GM15510 (cell line): ENCODE data around the gene DCANP1.
A peak's percentile ranks its signal among the peaks of the same experiment; 100 is the strongest.

Experiments used
- POLR2A ChIP-seq: IDR thresholded peaks from 3 replicates; pipeline ENCODE4 v1.6.1; 2011; ENCODE audit warnings: borderline replicate concordance; ENCODE audit not compliant: insufficient read length; ENCODE audit errors: extremely low read depth

Gene DCANP1

DNA sequence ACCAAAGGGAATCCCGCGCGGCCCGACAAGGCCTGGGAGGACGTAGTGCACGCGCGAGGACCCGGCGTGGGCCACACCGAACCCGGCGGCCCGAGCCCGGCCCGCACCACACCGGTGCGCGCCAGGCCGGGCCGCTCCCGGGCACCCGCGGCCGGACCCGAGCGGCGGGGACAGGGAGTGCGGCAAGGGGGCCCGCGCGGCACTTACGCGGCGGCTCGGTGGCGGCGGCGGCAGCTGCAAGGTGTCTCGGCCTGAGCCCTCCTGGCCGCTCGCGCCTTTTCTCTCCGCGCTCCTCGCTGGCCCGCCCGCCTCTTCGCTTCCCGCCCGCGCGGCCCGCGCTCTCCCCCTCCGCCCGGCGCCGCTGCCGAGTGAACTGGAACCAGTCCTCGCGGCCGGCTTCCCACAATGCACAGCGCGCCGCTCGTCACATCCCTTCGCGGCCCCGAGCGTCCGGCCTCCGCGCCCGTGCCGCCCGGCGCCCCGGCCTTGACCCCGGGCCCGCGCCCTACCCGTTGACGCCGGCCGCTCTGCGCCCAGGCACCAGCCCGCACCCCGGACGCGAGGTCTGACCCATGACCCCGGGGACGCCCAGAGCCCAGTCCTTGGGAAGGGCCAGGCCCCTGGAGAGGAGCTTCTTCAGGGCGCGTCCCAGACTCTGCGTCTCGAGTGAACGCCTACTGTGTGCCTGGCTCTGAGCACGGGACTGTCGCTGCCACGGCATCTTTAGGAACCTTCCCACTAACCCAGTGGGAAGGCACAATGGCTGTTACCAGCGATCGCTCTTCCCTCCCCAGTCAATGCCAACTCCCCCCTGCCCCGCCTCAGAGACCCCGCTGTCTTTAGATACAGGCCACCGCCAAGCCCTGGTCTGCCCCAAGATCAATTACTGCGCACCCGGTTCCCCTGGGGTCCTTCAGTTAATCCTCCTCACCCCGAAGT is 48.0 kb downstream of the DCANP1 start, which contains the start of gene MACROH2A1:
Gene MACROH2A1 (minus strand): TSS at position 377 of the 939 bp plus-strand sequence. CDS start 10,138 bp downstream, outside the sequence.
- TF ChIP-seq POLR2A: peak; percentile 92

DNA sequence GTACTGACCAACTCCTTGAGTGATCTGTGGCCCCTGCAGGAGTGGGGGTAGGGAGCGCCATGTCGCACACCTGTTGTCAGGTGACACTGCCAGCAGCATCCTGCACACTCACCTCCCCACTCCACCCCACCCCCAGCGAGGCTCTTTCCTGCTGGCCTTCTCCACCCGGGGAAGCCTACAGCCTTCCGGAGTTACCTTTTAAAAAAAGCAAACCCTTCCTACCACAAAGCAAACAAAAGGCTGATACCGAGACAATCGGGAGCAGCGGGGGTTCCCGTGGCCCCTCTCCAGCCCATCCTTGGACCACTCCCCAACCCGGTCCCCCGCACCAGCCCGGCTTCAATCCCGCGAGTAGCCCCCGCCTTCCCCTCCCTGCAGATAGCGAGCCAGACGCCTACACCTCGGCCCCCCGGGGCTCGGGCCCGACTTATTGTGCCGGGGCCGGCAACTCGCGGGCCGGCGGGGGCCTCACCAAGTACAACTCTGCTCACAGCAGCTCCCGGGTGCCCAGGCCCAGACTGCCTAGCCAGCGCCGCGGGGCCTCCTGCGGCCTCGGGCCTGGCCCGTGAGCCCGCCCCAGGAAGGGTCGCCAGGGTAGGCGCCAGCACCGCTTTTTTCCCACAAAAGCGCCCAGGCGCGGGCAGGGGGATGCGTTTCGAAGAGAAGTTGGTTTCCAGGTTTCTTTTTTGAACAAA is 48.8 kb downstream of the DCANP1 start:
- TF ChIP-seq POLR2A: no peak

DNA sequence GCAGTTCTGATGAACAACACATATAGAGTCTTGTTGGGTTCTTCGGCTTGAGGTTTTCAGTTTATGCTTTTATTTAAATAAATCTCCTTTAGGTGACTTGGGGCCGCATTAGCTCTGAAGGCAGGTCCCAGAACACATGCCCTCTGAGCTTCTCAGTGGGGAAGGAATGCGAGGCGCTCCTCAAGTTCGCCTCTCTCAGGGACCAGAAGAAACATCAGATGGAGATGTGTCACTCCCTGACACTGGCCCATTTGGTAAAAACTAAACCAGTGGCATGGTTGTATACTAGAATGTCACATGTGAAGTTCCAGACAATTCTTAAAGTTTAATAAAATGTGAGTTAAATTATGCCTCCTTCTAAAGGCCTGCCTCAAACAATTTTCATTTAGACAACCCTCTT is 50.1 kb downstream of the DCANP1 start:
- TF ChIP-seq POLR2A: no peak

DNA sequence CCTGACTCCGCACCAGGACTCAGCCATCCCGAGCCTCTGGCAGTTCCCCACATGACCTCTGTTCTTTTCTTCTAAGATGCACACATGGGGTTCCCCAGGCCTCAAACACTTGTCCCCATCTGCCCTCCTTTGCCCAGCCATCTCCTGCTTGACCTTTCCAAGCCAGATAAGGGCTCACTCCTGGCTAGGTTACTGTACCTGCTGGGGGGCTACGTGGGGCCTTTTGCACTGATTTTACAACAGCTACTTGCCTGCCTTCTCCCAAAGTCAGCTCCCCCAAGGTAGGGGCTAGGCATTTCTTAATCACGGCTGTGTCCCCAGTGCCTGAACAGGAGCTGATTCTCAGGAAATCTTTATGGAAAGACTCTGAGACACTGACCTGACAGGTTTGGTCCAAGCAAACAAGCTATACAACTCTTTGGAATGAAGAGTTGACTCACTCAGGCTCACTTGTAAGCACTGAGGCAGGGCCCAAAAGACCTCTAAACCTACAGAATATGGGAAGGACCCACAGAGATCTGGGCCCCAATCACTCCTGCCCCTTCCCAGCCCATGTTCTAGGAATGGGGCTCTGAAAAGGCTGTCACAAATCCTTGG is 50.6 kb downstream of the DCANP1 start:
- no peak for TF ChIP-seq POLR2A

DNA sequence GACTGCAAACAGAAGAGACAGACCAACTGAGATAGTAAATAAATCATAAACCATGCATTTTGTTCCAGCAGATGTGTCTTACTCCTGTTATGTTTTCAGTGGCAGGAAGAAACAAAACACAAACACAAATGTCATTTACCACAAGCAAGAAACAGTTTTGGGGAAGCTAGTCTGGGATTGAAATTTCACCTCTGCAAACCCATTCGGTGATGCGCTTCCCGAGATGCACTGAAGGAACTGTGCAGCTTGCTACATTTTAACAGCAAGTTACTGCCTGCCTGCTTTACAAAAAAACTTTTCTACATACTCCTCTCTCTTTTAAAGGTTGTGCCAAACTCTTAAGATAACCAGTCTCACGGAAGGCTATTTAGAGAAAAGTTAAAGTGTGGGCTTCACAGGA is 51.3 kb downstream of the DCANP1 start:
- TF ChIP-seq POLR2A: no peak

DNA sequence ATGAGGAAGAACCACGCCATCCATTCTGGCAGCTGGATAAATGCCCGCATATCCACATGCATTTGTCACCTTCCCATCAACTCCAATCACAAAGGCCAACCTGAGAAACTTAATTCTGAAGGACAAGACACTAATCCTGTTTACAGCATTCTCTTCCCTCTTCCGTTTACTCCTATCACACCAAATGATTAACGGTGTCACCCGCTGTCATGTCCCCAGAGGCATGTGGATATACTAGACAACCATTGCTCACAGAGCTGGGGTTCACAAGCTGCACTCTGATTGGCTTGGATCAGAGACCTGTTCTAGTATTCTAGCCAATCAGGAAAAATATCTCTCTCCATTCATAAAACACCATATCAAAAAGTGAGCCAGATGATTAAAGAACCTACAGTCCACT is 51.7 kb downstream of the DCANP1 start:
- no peak for TF ChIP-seq POLR2A
